ENCODE results near the gene ANO2.

The ANO2 gene

DNA sequence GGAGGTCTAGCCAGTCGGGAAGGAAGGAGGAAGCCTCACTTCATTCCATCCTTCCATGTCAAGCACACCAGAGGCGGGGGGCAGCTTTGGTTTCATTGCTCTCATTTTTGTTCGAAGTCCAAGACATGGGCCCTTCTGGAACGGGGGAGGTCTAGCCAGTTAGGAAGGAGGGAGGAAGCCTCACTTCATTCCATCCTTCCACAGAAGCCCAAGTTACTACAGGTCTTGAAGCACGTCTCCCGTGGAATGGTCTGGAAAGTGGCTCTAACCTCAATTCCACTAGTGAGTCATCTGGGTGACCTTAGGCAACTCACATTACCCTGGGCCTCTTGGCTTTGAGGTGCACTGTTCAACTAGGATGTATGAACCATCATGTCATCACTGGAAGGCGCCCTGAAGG, 356.9 kb downstream of the ANO2 start:
- H3K27ac Mint-ChIP-seq = peak overlapping the region; percentile 88
- H3K27me3 Mint-ChIP-seq (ENCODE audit: low read depth, poor library complexity) = peaks cover 4% of the 10 kb centered on the region

GRCh38 chr12:5587711-5588121, 357.3 kb downstream of the ANO2 start:
- Mint-ChIP-seq H3K4me3 (peak overlapping the region; percentile 51), H3K9me3 (peaks cover 3% of the 10 kb centered on the region), H3K36me3 (ENCODE audit: low read depth) (no peaks in the 10 kb centered on the region), H3K27ac (peak overlapping the region; percentile 88), H3K4me1 (peaks cover 91% of the 10 kb centered on the region), H3K27me3 (ENCODE audit: low read depth, poor library complexity) (peaks cover 4% of the 10 kb centered on the region)
- DNase-seq = peak; percentile 52
- TF ChIP-seq, protein P1, sequence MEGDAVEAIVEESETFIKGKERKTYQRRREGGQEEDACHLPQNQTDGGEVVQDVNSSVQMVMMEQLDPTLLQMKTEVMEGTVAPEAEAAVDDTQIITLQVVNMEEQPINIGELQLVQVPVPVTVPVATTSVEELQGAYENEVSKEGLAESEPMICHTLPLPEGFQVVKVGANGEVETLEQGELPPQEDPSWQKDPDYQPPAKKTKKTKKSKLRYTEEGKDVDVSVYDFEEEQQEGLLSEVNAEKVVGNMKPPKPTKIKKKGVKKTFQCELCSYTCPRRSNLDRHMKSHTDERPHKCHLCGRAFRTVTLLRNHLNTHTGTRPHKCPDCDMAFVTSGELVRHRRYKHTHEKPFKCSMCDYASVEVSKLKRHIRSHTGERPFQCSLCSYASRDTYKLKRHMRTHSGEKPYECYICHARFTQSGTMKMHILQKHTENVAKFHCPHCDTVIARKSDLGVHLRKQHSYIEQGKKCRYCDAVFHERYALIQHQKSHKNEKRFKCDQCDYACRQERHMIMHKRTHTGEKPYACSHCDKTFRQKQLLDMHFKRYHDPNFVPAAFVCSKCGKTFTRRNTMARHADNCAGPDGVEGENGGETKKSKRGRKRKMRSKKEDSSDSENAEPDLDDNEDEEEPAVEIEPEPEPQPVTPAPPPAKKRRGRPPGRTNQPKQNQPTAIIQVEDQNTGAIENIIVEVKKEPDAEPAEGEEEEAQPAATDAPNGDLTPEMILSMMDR (IDR thresholded peaks at IDR 0.05) = no peak

More for the DNA sequence above, 356.9 kb downstream of the ANO2 start:
- Mint-ChIP-seq H3K9me3 (peaks cover 3% of the 10 kb centered on the region), H3K4me3 (peak overlapping the region; percentile 51), H3K36me3 (ENCODE audit: low read depth) (no peaks in the 10 kb centered on the region), H3K4me1 (peaks cover 89% of the 10 kb centered on the region)
- no peak for DNase-seq
- TF ChIP-seq, protein P1 (IDR thresholded peaks at IDR 0.05) = no peak

GRCh38 chr12:5586201-5586600, 358.9 kb downstream of the ANO2 start:
- Mint-ChIP-seq H3K4me3 (no peak overlapping the region), H3K9me3 (peaks cover 3% of the 10 kb centered on the region), H3K36me3 (ENCODE audit: low read depth) (no peaks in the 10 kb centered on the region), H3K4me1 (peaks cover 91% of the 10 kb centered on the region), H3K27ac (peak overlapping the region; percentile 71), H3K27me3 (ENCODE audit: low read depth, poor library complexity) (peaks cover 4% of the 10 kb centered on the region)
- DNase-seq = no peak
- TF ChIP-seq, protein P1 (IDR thresholded peaks at IDR 0.05) = no peak

DNA sequence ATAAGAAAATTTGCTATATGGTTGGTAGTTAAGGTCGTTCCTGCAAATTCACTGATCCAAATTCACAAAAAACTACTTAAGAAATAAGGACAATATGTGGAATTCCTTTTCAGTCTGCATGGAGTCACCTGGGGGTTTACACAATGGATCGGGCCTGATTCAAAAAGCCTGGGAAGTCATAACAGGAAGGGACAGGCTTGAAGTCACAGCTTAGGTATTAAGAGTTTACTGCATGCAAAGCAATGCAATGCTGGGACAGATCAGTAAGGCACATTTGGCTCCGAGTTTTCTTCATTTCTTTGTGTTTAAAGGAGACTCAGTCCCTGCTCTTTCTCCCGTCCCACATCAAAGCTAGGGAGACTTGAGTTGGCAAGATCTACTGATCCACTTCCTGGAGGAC, 359.9 kb downstream of the ANO2 start:
- Mint-ChIP-seq H3K4me1 (peaks cover 90% of the 10 kb centered on the region), H3K27ac (peak overlapping the region; percentile 60), H3K9me3 (peaks cover 3% of the 10 kb centered on the region), H3K27me3 (ENCODE audit: low read depth, poor library complexity) (peaks cover 4% of the 10 kb centered on the region), H3K36me3 (ENCODE audit: low read depth) (no peaks in the 10 kb centered on the region), H3K4me3 (no peak overlapping the region)
- DNase-seq = no peak
- TF ChIP-seq, protein P1 (IDR thresholded peaks at IDR 0.05) = no peak

DNA sequence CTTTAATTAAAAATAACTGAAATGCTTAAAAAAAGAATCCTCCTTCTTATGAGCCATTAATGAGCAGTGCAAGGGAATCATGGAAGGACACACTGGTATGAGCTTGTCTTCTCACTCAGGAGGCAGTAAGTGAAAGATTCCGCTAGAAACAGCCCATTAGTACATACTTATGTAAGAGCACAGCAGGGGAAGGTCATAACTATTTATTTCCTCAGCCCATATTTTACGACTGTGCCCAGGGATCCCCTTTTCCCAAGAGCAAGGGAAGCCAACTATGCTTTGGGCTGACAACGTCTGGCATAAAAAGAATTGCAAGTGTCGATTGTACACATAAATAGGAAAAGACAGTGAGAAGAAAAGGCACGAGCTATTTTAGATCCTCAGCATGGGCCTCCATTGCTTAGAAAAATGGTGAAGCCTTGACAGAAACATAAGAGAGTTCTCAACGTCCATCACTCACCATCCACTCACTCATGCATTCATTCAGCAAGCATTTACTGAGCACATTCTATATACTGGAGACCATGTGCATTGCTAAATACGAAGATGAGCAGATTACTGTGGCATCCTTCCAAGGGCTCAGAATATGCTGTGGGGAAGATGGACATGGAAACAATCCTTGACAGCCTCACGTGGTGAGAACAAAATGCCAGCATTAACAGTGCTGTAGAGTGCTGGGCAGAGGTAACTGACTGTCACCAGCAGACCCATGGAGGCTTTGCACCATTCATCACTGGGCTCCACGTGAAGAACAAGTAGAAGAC, 360.5 kb downstream of the ANO2 start:
- Mint-ChIP-seq H3K27me3 (ENCODE audit: low read depth, poor library complexity) (peaks cover 2% of the 10 kb centered on the region), H3K9me3 (peaks cover 3% of the 10 kb centered on the region), H3K27ac (no peak overlapping the region), H3K4me1 (peaks cover 85% of the 10 kb centered on the region), H3K4me3 (no peak overlapping the region), H3K36me3 (ENCODE audit: low read depth) (no peaks in the 10 kb centered on the region)
- TF ChIP-seq, protein P1 (IDR thresholded peaks at IDR 0.05) = no peak
- DNase-seq = no peak

GRCh38 chr12:5582541-5582940, 362.5 kb downstream of the ANO2 start:
- peaks cover 3% of the 10 kb centered on the region for H3K9me3 Mint-ChIP-seq
- TF ChIP-seq, protein P1 (IDR thresholded peaks at IDR 0.05) = no peak
- peaks cover 3% of the 10 kb centered on the region for H3K27me3 Mint-ChIP-seq (ENCODE audit: low read depth, poor library complexity)
- peaks cover 70% of the 10 kb centered on the region for H3K4me1 Mint-ChIP-seq
- H3K27ac Mint-ChIP-seq = no peak overlapping the region
- H3K36me3 Mint-ChIP-seq (ENCODE audit: low read depth) = no peaks in the 10 kb centered on the region
- no peak for DNase-seq
- H3K4me3 Mint-ChIP-seq = no peak overlapping the region
